GM12874 (cell line): ENCODE results near the gene GTPBP8.

Experiments
- TF ChIP-seq, protein P1 (sequence below): IDR thresholded peaks from 2 replicates; pipeline ENCODE4 v1.5.1; 2011; ENCODE audit warnings: low read depth, mild to moderate bottlenecking, control low read depth, low read length, moderate library complexity; ENCODE audit not compliant: insufficient read depth

GTPBP8 gene

DNA sequence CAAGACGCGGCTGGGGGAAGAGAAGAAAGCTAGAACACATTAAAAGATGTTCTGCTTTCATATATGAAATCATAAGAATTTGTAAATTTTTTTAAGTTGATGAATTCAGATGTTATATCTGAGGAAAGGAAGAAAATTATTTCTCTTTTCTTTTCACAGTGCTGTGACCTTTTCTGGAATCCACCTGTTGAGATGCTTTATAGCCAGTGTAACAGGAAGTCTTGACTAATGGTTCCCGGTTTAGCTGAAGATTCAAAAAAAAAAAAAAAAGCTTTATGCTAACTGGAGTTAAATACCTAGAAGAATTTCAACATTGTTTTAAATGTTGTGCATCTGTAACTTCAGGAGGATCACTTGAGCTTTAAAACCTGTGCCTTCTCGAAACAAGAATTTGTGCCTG is 9.9 kb downstream of the GTPBP8 start:
- TF ChIP-seq, protein P1, sequence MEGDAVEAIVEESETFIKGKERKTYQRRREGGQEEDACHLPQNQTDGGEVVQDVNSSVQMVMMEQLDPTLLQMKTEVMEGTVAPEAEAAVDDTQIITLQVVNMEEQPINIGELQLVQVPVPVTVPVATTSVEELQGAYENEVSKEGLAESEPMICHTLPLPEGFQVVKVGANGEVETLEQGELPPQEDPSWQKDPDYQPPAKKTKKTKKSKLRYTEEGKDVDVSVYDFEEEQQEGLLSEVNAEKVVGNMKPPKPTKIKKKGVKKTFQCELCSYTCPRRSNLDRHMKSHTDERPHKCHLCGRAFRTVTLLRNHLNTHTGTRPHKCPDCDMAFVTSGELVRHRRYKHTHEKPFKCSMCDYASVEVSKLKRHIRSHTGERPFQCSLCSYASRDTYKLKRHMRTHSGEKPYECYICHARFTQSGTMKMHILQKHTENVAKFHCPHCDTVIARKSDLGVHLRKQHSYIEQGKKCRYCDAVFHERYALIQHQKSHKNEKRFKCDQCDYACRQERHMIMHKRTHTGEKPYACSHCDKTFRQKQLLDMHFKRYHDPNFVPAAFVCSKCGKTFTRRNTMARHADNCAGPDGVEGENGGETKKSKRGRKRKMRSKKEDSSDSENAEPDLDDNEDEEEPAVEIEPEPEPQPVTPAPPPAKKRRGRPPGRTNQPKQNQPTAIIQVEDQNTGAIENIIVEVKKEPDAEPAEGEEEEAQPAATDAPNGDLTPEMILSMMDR, result no peak

DNA sequence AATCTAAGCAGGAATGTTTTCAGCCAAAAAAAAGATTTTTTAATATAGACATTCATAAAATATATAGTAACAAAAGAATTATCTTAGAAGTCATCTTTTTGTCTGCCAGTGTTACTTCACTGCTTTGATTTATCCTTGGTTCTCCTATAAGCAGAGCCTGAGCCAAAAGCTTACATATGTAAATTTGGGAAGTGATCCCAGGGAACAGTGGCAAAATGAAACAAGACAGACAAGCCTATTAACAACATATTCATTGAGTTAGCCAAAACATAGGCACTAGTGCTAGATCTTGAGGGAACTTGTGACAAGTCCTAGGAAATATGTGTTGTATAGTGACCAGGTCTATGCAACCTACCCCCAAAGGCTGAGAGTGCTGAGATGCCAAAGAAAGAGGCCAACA is 11.3 kb downstream of the GTPBP8 start:
- TF ChIP-seq, protein P1, result no peak

DNA sequence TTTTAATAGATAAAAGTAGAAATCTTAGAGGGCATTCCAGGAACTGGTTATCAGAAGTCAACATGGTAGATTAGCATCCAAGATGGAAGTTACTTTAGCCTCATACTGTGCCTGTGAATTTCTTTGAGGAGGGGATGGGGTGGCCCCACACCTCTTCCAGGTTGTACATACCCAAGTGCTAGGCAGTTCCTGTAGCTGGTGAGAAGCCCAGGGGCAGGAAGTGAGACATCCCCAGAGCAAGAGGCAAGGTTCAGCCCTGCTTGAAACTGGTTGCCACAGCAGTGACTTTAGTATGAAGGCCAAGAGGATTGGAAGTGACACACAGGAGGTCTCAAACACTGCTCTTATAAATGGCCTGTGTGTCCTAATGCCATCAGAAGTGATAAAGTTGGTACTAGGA is 11.9 kb downstream of the GTPBP8 start:
- TF ChIP-seq, protein P1, result no peak

DNA sequence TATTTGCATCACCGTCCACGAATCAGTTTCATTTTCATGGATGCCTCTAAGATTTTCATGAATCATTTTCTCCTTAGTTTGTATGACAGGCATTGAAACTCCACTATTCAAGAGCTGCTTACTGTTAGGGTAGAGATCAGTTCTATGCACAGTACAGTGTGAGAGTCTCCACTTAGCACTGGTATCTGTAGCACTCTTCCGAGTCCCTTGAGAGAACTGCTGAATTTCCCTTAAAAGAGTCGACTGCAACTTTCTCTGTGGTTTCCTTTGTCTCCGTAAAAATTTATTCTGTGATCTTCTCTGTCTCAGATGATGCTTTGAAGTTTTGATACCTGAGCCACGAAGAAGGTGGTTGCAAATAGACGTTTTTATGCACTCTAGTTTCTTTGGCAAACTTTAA is 14.8 kb downstream of the GTPBP8 start:
- TF ChIP-seq, protein P1, result no peak

DNA sequence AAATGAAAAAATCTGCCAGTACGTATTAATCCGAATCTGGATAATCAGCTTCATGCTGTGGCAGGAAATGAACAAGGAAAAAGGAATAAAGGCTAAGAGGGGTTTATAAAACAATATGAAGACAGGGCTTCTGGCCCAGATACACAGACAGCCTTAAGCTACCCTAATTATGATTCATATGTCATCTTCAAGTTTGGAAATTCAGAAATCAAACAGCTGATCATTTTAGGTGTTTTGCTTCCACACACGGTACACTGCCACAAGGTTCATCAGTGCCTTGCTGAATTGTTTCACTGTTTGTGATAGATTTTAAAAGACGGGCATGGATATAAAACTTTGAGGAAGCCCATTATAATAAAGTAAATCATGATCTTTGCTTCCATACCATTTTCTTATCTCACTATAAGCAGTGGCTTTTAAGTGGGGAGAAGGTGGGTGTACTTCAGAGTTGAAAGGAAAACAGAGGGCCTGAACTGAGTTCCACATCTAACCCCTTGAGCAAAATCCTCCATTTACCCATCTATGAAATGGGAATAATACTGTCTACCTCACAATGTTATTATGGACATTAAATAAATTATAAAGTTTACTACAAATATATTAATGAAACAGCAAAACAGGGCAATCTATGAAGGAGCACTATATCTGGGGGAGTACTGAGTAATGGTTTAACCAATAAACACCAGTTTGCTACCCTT is 15.7 kb downstream of the GTPBP8 start:
- TF ChIP-seq, protein P1, result no peak

DNA sequence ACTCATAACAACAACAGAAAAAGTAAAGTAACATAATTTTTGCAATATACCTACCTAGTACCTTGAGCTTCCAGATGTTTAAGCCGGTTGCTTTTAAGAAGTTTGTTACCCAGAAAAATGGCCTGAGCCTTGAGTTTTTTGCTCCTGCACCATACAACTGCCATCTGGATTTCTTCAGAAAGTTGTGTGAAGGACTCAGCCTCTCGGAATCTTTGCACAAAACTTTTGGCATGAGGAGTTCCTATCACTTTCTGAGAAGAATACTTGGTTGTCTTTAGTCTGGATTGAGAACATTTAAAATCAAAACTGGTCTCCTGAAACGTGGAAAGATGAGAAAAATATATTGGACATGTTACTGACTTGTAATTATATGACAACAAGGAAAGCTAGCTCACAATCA is 17.3 kb downstream of the GTPBP8 start:
- TF ChIP-seq, protein P1, result no peak

DNA sequence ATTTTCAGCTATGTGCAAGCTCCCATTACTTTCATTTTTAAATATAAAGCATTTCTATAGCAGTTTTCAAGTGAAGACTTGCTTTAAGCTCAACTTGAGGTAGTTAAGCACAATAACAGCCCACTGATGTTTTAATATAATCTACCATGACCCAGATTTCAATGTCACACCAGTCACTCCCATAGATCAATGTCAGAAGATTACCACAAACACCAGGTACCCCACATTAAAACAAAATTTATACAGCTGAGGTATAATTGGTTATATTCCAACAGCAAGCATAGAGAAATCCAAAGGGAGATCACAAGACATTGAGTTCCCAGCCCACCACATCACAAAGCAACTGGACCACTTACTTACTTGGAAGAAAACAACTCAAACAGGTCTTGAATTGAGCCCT is 22.8 kb downstream of the GTPBP8 start:
- TF ChIP-seq, protein P1, result no peak
